ENCODE results near the gene CYGB.

The CYGB gene

GRCh38 chr17:76501827-76502307 lies 35.6 kb downstream of the CYGB start:
- no peak for DNase-seq (ENCODE audit: low read depth in 2 of 2)

DNA sequence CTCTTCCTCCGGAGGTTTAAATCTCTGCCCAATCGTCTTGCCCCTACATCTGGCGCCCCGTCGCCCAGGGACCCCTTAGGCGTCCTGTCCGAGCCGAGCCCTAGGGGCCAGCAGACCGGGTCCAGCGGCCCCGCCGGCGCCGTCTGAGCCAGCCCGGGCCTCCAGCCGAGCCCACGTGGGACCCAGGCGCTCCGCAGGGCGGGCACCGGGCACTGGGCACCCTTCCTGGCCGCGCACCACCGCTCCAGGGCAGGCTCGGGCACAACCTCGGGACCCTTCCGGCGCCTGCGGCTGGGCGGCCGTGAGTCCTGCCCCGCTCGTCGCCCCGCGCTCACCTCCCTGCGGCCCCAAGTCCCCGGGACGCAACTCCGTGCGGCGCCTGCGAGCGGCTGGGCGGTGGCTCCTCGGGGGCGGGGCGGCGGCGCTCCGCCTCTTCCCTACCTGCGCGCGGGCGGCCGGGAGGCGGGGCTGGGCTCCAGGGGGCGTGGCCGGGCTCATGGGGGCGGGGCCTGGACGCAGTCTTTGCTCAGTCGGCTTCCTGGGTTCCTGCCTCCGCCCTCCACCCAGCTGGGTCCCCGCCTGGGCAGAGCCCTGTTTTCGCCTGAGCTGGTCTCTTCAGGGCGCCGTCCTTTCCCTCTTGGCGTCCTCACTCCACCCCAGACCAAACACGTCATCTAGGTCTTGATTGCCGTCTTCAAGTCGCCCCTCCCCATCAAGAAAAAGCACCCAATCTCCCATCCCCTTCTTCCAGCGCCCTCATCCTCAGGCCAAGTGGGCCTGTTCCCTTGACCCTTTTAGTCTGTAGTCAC lies 36.3 kb downstream of the CYGB start, which contains the start of gene RHBDF2:
Gene RHBDF2, minus strand, starts transcription at position 406 of the 809 bp plus-strand sequence. CDS start 19,899 bp downstream, outside the sequence.
- peak; percentile 91 to 97 for DNase-seq (ENCODE audit: low read depth in 2 of 2)

DNA sequence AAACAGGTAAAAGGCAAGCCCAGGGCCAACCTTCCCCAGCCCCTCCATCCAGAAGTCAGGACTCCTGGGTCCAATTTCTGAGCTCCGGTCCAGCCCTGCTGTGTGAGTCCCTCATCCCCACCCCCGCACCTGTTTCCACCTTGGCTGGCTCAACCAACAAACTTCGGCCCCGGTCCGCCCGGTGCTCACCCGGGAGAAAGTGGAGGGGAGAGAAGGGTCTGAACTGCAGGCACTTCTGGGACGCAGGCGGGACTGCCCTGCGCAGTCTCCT lies 36.8 kb downstream of the CYGB start:
- no peak for DNase-seq (ENCODE audit: low read depth in 2 of 2)

GRCh38 chr17:76500074-76500746 lies 37.3 kb downstream of the CYGB start:
- no peak for DNase-seq (ENCODE audit: low read depth in 2 of 2)

DNA sequence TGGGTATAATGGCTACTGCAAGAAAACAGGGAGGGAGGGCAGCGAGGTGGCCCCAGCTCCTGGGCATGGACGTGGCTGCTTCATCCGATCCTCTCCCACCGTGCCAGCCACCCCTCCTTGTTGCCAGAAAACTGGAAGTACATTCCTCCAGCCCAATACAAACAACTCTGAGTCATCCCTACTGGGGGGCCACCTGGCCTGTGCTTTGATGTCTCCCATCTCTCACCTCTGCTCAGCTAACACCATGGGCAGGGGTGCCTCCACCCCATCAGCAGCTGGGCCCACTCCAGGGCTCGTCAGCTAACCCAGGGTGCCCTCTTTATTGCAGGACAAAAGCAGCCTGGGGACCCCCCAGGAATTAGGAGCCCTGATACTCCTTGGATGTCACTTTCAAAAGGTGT lies 38.2 kb downstream of the CYGB start:
- DNase-seq (ENCODE audit: low read depth in 2 of 2) = no peak

GRCh38 chr17:76498876-76499251 lies 38.6 kb downstream of the CYGB start:
- no peak for DNase-seq (ENCODE audit: low read depth in 2 of 2)

DNA sequence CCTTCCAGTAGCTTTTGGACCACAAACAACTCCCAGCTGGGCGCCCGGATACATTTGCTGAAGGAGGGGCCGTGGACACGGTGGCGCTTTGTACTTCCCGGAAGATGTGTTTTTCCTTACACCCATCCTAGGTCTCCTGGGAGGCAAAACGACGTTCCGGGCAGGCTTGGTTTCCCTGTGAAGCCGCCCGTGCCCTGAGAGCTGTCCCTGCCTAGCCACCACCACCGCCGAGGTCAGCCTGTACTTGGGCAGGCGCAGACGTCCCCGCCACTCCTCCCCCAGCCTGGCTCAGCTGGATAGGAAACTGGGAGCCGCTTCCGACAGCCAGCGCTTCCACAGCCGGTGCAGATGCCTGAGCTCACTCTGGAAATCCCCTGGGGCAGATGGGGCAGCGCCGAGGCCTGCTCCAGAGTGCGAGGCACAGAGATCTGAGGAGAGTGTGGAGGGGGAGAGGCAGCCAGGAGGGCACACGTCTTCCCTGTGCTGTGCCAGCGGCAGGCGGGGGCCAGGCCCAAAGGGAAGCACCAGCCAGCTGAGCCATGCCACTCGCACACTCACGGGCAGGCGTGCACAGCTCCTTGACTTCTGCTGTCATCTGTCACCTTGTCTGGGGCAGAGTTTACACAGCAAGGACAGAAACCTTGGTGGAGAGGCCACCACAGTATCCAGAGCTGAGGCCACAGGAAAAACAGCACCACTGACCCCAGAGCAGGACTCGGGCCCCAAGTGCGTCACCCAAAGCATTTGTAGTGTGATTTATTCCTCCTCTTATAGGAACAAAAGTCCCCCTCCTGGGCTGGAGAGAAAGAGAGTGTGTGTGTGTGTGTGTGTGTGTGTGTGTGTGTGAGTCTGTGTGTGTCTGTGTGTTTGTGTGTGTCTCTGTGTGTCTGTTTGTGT lies 39.3 kb downstream of the CYGB start:
- DNase-seq (ENCODE audit: low read depth in 2 of 2) = no peak

- DNase-seq (ENCODE audit: low read depth in 2 of 2) = no peak
Observed at GRCh38 chr17:76497699-76497978, 39.9 kb downstream of the CYGB start.

GRCh38 chr17:76496464-76496863 lies 41.0 kb downstream of the CYGB start:
- no peak for DNase-seq (ENCODE audit: low read depth in 2 of 2)

- DNase-seq (ENCODE audit: low read depth in 2 of 2) = no peak
Observed at GRCh38 chr17:76495663-76496400, 41.7 kb downstream of the CYGB start.

DNA sequence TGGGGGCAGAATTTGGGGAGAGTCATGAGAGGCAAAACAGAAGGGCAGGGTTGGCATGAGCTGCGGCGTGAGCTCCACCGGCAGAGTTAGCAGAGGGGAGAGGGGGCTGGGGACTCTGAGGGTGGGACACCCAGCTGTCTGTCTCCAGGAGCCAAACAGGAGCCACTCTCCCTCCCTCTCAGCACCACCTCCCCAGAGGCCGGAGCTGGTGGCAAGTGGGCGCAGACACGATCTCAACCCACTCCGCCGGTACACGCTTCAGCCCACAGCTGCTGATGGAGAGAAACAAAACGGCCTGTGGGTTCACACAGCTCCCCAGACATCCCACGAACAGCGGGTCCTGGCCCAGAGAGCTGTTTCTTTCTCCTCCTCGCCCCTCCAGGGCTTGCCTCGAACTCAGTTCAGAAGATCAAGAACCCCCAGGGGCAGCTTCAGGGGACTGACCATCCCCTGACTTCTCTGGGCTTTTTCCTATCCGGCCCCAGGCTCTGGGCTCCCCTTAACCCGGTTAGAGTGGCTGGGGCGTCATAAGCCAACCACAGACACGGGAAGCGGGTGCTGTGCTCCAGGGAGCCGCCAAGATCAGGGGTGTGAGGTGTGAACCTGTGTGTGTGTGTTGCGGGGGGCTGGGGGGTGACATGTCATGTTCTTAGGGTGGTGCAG lies 43.9 kb downstream of the CYGB start:
- DNase-seq (ENCODE audit: low read depth in 2 of 2) = no peak

- peak in 1 of 2 donors; percentile 36 for DNase-seq (ENCODE audit: low read depth in 2 of 2)
Observed at GRCh38 chr17:76492989-76493501, 44.5 kb downstream of the CYGB start.

DNA sequence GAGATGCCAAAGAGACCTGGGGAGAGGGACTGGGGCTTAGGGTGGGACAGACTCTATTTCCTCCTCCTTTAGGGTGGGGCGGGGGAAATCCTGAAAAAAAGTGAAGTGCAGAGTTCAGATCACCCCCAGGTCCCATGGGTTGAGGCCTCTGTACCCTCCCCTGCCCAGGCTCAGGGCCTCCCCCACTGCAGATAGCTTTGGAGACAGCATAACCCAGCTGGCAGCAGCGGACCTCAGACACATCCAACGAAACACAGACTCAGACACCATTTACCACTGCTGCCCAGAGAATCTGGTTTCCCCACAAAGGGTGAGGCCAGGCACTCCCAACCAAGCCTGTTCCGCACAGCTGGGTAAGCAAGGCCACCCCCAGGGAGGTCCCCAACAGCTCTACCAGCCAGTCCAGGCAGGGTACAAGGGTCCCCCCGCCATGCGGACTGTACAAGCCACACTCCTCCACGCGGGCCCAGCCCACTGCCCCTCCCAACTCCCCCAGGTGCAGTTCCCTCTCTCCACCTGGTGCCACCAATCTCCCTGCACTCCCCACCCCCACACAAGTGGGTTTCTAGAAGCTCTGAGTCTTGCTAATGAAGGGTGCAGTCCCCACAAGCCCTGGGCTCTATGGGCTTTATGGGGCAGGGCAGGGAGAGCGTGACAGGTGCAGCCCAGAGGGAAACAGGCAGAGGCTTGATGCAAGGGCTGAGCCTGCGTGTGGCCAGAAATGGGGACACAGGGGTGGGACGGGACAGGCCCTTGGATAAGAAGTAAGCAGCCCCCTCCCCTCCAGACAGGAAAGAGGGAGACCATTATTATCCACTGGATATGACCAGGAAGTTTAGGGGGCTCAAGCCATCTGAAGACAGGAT lies 45.2 kb downstream of the CYGB start:
- DNase-seq (ENCODE audit: low read depth in 2 of 2) = no peak

DNA sequence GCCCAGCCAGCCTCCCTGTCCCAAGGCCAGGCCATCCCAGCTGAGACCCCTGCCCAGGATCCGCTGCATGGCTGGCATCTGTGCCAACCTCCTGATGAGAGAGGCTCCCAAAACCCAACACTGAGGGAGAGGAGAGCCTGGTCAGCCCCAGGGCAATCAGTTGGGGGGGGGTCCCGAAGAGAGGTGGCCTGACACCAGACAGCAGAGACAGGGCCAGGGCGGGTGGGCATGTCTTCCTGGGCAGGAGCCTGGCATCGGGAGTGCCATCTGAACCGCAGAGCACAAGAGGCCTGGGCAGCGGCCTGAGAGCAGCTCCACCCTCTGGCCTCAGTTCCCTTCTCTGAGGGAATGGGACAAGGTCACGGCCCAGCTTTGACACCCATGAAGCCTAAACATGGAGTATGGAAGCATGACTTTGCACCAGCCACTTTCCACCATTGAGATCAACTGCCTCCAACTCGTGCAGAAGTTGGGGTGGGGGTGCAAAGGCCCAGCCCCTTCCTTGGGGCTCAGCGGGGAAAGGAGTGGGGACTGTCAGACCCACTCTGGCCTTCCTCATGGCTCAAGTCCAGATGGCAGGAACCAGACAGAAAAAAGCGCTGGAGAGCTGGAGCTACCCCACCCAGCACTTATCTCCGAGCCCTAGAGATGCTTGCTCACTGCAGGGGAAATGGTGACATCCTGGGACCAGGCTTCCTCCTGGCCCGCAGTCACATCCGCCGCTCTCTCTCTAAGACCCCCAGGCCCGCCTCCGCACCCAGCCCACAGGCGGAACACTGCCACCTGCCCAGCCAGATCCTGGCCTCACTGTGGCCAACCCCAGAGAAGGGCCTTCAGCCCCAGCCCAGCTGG lies 46.0 kb downstream of the CYGB start:
- no peak for DNase-seq (ENCODE audit: low read depth in 2 of 2)

GRCh38 chr17:76490112-76490710 lies 47.3 kb downstream of the CYGB start:
- DNase-seq (ENCODE audit: low read depth in 2 of 2) = no peak

DNA sequence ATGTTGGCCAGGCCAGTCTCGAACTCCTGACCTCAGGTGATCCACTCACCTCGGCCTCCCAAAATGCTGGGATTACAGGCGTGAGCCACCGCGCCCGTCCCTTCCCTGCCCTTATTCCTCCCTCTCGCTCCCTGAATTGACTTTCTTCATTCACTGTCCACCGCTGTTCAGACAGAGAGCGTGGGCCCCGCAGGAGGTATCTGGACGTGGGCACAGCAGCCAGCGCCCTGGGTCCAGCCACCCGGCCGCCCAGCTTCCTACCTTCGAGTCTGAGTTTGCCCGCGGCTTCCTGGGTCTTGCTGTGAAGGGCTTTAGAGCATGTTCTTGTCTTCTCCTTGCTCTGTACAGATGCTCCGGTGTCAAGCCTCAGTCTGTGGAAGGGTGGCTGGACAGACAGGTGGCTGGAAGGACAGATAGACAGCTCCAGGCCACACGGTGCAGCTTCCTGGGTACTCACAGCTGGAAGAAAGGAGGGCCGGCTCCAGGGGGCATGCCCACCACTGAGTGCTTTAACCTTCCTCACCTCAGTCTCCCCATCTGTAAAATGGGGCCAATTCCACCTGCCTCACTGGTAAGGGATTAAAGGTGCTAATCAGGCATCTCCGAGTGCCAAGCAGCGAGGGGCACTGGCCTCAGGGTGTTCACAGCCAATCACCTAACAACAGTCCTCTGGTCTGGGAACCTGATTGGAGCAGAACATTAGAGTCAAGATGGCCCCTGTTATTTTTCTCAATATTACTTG lies 49.9 kb downstream of the CYGB start:
- no peak for DNase-seq (ENCODE audit: low read depth in 2 of 2)

DNA sequence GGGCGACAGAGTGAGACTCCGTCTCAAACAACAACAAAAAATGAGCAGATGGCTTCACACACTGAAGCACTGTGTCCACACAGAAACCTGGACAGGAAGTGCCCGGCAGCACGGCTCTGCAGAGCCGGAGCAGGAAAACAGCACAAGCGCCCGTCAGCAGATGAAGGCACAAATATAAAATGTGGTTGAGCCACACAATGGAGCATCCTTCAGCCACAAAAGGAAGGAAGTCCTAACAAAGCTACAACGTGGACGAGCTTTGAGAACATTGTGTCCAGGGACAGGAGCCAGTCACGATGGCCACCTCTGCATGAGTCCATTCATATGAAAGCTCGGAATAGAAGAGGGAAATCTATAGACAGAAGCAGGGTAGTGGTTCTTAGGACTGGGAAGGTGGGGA lies 51.9 kb downstream of the CYGB start:
- DNase-seq (ENCODE audit: low read depth in 2 of 2) = no peak

- no peak for DNase-seq (ENCODE audit: low read depth in 2 of 2)
Observed at GRCh38 chr17:76484228-76484725, 53.2 kb downstream of the CYGB start.
